Liver (tissue), 9 donors: ENCODE measurements around the gene CDY1. TPM values are rescaled to one million over a fixed set of nuclear protein-coding genes. Genes with fewer than 3 reads are reported as not detected.
"Not testable (repeated sequence)": the region's sequence is repeated elsewhere in the genome, so short reads cannot be mapped to it uniquely, and the experiment has no call there.

ENCODE experiments used
- DNase-seq: peaks from one replicate; pipeline ENCODE4 v3.0.0-alpha.2; 2017; ENCODE audit warnings: low spot score
- H3K27ac ChIP-seq, 2 donors: one replicate each; pipeline ENCODE4 v1.7.0; 2013; ENCODE audit warnings: inconsistent platforms in 2 of 2, low read length in 2 of 2, control low read depth in 1 of 2, low read depth in 1 of 2, mild to moderate bottlenecking in 1 of 2
- H3K27me3 ChIP-seq, 4 donors: one replicate each; pipeline versions ENCODE4 v1.6.1 to v1.7.0; 2013; ENCODE audit warnings: low read length in 3 of 4, inconsistent platforms in 1 of 4, mild to moderate bottlenecking in 1 of 4, moderate library complexity in 1 of 4; ENCODE audit not compliant: control insufficient read depth in 4 of 4, insufficient read depth in 4 of 4
- H3K36me3 ChIP-seq, 4 donors: one replicate each; pipeline versions ENCODE4 v1.6.1 to v1.7.0; 2013; ENCODE audit warnings: low read length in 3 of 4, mild to moderate bottlenecking in 3 of 4, low read depth in 1 of 4, moderate library complexity in 1 of 4; ENCODE audit not compliant: control insufficient read depth in 4 of 4, insufficient read depth in 3 of 4
- H3K4me1 ChIP-seq, 4 donors: one replicate each; pipeline versions ENCODE4 v1.6.1 to v1.7.0; 2013; ENCODE audit warnings: low read length in 3 of 4, mild to moderate bottlenecking in 3 of 4, moderate library complexity in 1 of 4; ENCODE audit not compliant: control insufficient read depth in 4 of 4, insufficient read depth in 4 of 4
- H3K4me3 ChIP-seq, 3 donors: one replicate each; pipeline versions ENCODE4 v1.6.1 to v1.7.0; 2013; ENCODE audit warnings: low read length in 3 of 3, control low read depth in 1 of 3, low read depth in 1 of 3, mild to moderate bottlenecking in 1 of 3
- H3K9ac ChIP-seq, 2 donors: one replicate each; pipeline ENCODE4 v1.7.0; 2013; ENCODE audit warnings: low read length in 2 of 2, mild to moderate bottlenecking in 2 of 2, moderate library complexity in 2 of 2, control low read depth in 1 of 2, low read depth in 1 of 2
- H3K9me3 ChIP-seq, 4 donors: one replicate each; pipeline versions ENCODE4 v1.6.1 to v1.7.0; 2013; ENCODE audit warnings: low read length in 3 of 4; ENCODE audit not compliant: control insufficient read depth in 4 of 4
- WGBS: extraction: QIAGEN DNeasy Blood & Tissue Kit; methylation state at CpG from one replicate; pipeline ENCODE4 v1.1.7; 2013; 5-methylcytosine and 5-hydroxymethylcytosine counted together
- polyA plus RNA-seq, 2 donors: library from polyadenylated mRNA; stranded (reverse) in 1 of 2; unstranded in 1 of 2; fragments of 200-250 nt in 1 of 2; fragments of >200 nt in 1 of 2; fragmentation: Nextera tagmentation in 1 of 2; extraction: Ambion mirVana in 1 of 2; gene quantifications; one replicate each; pipeline versions ENCODE4 v1.2.1 to v1.2.3, GENCODE V29; 2013 to 2015
- total RNA-seq, 2 donors: library from RNA; depleted of rRNA; stranded (reverse); fragments of >200 nt; gene quantifications; one replicate each; pipeline ENCODE4 v1.2.3, GENCODE V29; 2014
- donor health status: healthy.
- donor health status: healthy.
- donor health status: healthy.
- donor health status: healthy.
- donor health status: healthy.

The CDY1 gene, protein sequence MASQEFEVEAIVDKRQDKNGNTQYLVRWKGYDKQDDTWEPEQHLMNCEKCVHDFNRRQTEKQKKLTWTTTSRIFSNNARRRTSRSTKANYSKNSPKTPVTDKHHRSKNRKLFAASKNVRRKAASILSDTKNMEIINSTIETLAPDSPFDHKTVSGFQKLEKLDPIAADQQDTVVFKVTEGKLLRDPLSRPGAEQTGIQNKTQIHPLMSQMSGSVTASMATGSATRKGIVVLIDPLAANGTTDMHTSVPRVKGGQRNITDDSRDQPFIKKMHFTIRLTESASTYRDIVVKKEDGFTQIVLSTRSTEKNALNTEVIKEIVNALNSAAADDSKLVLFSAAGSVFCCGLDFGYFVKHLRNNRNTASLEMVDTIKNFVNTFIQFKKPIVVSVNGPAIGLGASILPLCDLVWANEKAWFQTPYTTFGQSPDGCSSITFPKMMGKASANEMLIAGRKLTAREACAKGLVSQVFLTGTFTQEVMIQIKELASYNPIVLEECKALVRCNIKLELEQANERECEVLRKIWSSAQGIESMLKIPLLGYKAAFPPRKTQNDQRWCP
- total RNA-seq (not detected), polyA plus RNA-seq (not detected)

DNA sequence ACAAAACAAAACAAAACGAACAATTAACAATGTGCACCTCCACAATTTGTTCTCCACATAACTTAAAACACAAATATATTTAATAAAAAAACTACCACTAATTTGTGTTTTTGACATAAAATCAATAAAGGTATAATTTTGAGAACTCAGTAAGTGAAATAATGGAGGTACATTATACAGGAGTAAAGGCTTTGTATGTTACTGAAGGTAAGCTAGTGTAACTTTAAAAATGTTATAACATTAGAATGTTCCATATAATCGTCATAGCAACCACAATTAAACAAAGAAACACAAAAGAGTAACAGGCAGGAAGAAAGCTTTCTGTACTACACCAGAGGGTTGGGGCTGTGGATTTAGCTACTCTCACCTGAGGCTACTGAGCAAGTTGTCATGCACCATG, at the start of gene CDY1:
Gene CDY1, plus strand, starts transcription at position 301 of the 400 bp plus-strand sequence. CDS start 326 bp downstream, outside the sequence.
- H3K4me3 ChIP-seq, H3K9me3 ChIP-seq, H3K9ac ChIP-seq, H3K27ac ChIP-seq, H3K36me3 ChIP-seq, H3K4me1 ChIP-seq, DNase-seq, H3K27me3 ChIP-seq: not testable (repeated sequence)
- WGBS: no CpG with 5 or more reads among the region's 2 CpGs

DNA sequence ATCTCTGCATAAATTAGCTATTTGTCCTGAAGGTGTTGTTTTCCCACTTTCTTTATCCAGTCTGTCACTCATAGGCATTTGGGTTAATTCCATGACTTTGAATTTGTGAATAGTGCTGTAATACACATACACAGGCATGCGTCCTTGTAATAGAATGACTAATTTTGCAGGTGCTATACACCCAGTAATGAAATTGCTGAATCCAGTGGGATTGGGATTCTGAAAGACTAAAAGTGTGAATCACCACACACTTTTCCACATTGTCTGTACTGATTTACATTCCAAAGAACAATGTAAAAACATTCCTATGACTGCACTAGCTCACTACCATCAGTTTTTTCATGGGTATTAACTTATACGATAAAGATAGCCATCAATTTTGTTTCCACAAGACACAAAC, 28.6 kb upstream of the CDY1 start:
- not testable (repeated sequence) for H3K9me3 ChIP-seq, H3K27me3 ChIP-seq, H3K4me3 ChIP-seq, H3K9ac ChIP-seq, H3K4me1 ChIP-seq, H3K36me3 ChIP-seq, H3K27ac ChIP-seq, DNase-seq
- no CpG with 5 or more reads among the region's 2 CpGs for WGBS

DNA sequence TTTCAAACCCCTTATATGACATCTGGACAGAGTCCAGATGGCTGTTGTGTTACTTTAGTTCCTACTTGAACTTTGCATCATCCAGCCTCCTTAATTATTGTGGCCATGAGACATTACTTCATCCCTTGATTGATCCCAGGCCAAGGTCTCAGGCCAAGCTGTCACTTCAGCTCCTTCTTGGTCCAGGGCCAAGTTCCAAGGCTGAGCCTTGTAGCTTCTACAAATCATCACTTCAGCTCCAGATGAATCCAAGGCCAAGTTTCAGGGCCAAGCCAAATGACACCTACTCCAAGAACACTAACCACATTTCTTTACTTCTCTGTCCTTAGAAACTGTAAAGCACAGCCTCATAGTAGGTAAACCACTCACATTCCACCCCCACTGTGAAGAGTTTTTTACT, 1.7 kb upstream of the CDY1 start:
- not testable (repeated sequence) for H3K27me3 ChIP-seq, H3K4me3 ChIP-seq

DNA sequence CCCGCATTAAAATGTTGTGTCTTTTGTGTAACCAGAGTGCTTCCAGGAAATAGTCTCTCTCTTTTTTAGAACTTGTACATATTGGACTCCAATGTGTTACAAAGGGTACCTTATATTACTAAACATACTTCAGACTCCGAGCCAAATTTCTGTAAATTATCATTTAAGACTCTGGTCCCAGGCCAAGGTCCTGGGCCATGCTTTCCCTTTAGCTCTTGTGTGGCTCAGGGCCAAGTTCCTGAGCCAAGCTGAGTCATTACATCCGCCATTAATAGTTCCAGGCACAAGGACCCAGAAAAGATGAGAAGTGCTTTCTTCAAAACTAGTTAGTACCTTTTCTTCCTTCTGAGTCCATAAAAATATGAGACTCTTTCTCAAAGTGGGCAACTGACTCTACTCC, 4.6 kb downstream of the CDY1 start:
- not testable (repeated sequence) for H3K4me3 ChIP-seq, H3K27ac ChIP-seq, H3K9me3 ChIP-seq, H3K4me1 ChIP-seq, H3K27me3 ChIP-seq, H3K9ac ChIP-seq, H3K36me3 ChIP-seq, DNase-seq
- WGBS: no CpG with 5 or more reads among the region's 3 CpGs

More for the DNA sequence above, 1.7 kb upstream of the CDY1 start:
- DNase-seq, H3K9me3 ChIP-seq, H3K27ac ChIP-seq, H3K36me3 ChIP-seq, H3K9ac ChIP-seq, H3K4me1 ChIP-seq: not testable (repeated sequence)

DNA sequence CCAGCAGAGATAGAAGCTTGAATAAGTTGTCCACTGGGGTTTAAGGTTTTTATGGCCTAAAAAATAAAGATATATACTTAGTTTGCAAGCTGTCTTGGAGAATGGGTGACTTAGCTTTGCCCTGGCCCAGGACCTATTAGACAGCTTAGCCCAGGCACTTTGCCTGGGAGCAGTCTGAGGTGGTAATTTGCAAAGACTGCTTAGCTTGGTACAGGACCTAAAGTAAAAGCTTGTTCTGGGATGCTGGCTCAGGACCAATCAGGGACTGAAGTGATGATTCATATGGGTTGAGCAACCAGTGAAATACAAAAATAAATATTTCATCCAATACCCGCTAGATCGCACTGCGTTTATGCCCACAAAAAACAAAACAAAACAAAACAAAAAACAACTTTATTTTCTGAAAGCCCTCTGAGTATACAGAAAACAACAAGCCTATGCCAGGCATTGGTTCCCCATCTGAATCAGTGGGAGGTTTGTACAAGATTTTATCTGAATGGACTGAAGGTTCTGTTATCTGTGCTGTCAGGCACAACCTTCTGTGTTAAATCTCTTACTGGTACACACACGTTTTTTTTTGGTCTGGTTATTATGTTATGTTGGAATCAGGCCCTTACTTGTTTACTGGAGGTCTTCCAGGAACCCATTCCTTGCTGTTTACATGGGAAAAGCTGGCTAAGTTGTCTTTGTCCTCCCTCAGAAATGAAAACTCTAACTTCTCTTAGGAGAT, 8.6 kb downstream of the CDY1 start:
- H3K4me1 ChIP-seq, H3K27me3 ChIP-seq, H3K9me3 ChIP-seq, H3K4me3 ChIP-seq, DNase-seq, H3K36me3 ChIP-seq, H3K9ac ChIP-seq, H3K27ac ChIP-seq: not testable (repeated sequence)
- WGBS: no CpG with 5 or more reads among the region's 4 CpGs

DNA sequence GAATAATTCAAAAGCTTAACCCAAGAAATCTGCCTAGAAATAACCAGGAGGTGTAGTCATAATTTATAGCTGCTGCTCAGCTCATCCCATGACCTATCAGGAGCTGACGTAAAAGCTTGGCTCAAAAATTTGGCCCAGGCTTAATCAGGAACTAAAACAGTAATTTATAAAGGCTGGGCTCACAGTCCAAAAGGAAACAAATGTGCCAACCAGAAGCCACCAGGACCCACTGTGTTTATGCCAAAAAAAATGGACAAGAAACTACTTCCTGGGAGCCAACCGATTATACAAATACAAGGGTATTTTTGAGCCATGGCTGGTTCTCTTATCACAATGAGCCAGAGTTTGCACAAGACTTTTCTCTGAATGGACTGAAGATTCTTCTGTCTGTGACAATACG, 17.9 kb downstream of the CDY1 start:
- not testable (repeated sequence) for H3K9me3 ChIP-seq, DNase-seq, H3K36me3 ChIP-seq, H3K9ac ChIP-seq, H3K27me3 ChIP-seq, H3K4me3 ChIP-seq, H3K27ac ChIP-seq, H3K4me1 ChIP-seq
- WGBS: no CpG with 5 or more reads among the region's 3 CpGs

DNA sequence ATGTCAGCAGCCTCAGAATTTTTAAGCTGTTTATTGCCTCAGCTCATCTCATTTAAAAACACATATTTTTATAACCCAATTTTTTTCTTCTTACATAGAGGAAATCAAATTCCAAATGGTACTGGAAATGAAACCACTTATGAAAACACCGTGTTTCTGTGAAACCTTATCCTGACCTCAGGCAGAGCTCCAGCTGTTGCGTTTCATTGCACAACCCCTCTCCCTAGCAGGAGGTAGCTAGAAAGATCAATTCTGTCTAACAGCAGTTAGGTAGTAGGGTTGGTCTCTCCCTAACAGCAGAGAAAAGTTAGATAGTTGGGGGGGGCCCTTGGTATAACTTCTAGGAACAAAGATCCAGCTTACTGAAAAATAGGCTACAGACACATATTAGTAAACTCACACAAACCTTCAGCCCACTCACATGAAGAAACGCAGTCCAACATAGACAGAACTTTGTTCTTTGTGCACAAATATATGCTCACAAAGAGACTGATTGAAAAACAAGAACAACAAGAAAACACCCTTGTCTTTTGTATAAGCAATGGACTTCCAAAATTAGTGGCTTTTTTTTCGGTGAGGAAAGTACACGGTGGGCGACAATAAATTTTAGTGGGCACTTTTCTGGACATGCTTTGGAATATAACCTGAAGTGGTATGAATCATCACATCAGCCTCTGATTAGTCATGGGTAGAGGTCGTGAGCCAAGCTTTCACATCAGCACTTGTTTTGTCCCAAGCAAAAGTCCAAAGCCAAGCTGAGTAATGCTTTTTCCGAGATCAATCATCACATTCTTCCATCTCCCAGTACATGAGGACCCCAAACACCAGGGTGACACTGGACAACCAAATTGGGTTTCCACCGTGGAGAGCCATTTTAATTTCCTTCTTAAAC, 21.4 kb downstream of the CDY1 start:
- H3K9me3 ChIP-seq, H3K9ac ChIP-seq, H3K36me3 ChIP-seq, H3K27ac ChIP-seq, H3K27me3 ChIP-seq, DNase-seq, H3K4me1 ChIP-seq, H3K4me3 ChIP-seq: not testable (repeated sequence)
- no CpG with 5 or more reads among the region's 9 CpGs for WGBS
